H9 (cell line): ENCODE measurements around the gene RAB24. TPM values are rescaled to one million over a fixed set of nuclear protein-coding genes. Genes with fewer than 3 reads are reported as not detected.

ENCODE experiments used
- DNase-seq: peaks from one replicate; pipeline ENCODE4 v3.0.0-alpha.2; 2017
- H2AFZ ChIP-seq: one replicate; pipeline ENCODE4 v1.6.1; 2013; ENCODE audit warnings: mild to moderate bottlenecking, low read length, control low read depth, moderate library complexity
- H2AK5ac ChIP-seq: 2 replicates; pipeline ENCODE4 v1.6.1; 2013; ENCODE audit warnings: low read length, control low read depth, mixed read lengths; ENCODE audit not compliant: insufficient read length
- H2BK120ac ChIP-seq: one replicate; pipeline ENCODE4 v1.6.1; 2013; ENCODE audit warnings: low read depth, mild to moderate bottlenecking, low read length, control low read depth, inconsistent platforms; ENCODE audit not compliant: poor library complexity, severe bottlenecking
- H2BK12ac ChIP-seq: 2 replicates; pipeline ENCODE4 v1.6.1; 2013; ENCODE audit warnings: low read length, control low read depth, mixed read lengths, low read depth; ENCODE audit not compliant: insufficient read length
- H2BK15ac ChIP-seq: 2 replicates; pipeline ENCODE4 v1.6.1; 2013; ENCODE audit warnings: low read depth, low read length, control low read depth
- H2BK20ac ChIP-seq: one replicate; pipeline ENCODE4 v1.6.1; 2013; ENCODE audit warnings: low read depth, mild to moderate bottlenecking, low read length, control low read depth, inconsistent platforms; ENCODE audit not compliant: poor library complexity, severe bottlenecking
- H2BK5ac ChIP-seq: 2 replicates; pipeline ENCODE4 v1.6.1; 2013; ENCODE audit warnings: low read length, control low read depth, mixed read lengths; ENCODE audit not compliant: insufficient read length
- H3K14ac ChIP-seq: 2 replicates; pipeline ENCODE4 v1.6.1; 2013; ENCODE audit warnings: low read length, control low read depth; ENCODE audit not compliant: insufficient read depth
- H3K18ac ChIP-seq: 2 replicates; pipeline ENCODE4 v1.6.1; 2013; ENCODE audit warnings: low read depth, mild to moderate bottlenecking, mixed read lengths, low read length, control low read depth; ENCODE audit not compliant: insufficient read length
- H3K23ac ChIP-seq: 2 replicates; pipeline ENCODE4 v1.6.1; 2013; ENCODE audit warnings: low read length, control low read depth, mixed read lengths, low read depth; ENCODE audit not compliant: insufficient read length
- H3K23me2 ChIP-seq: 2 replicates; pipeline ENCODE4 v1.6.1; 2013; ENCODE audit warnings: low read depth, mild to moderate bottlenecking, mixed read lengths, low read length, control low read depth; ENCODE audit not compliant: insufficient read length, poor library complexity, severe bottlenecking
- H3K27ac ChIP-seq: 2 replicates; pipeline ENCODE4 v1.5.1; 2013; ENCODE audit warnings: low read length, control low read depth, mixed read lengths, low read depth; ENCODE audit not compliant: insufficient read length
- H3K27me3 ChIP-seq: 2 replicates; pipeline ENCODE4 v1.6.1; 2013; ENCODE audit warnings: low read length, control low read depth, inconsistent platforms; ENCODE audit not compliant: insufficient read depth
- H3K4ac ChIP-seq: 2 replicates; pipeline ENCODE4 v1.6.1; 2013; ENCODE audit warnings: low read depth, mild to moderate bottlenecking, control low read depth, inconsistent platforms, low read length, moderate library complexity
- H3K4me1 ChIP-seq: 2 replicates; pipeline ENCODE4 v1.6.1; 2013; ENCODE audit warnings: low read length, control low read depth, inconsistent platforms; ENCODE audit not compliant: insufficient read depth
- H3K4me2 ChIP-seq: 2 replicates; pipeline ENCODE4 v1.6.1; 2013; ENCODE audit warnings: low read length, control low read depth, mixed read lengths; ENCODE audit not compliant: insufficient read length, insufficient read depth
- H3K56ac ChIP-seq: 2 replicates; pipeline ENCODE4 v1.6.1; 2013; ENCODE audit warnings: low read depth, mild to moderate bottlenecking, mixed read lengths, low read length, control low read depth; ENCODE audit not compliant: insufficient read length
- H3K79me1 ChIP-seq: 2 replicates; pipeline ENCODE4 v1.6.1; 2013; ENCODE audit warnings: low read depth, mild to moderate bottlenecking, moderate library complexity, low read length, control low read depth, inconsistent platforms; ENCODE audit not compliant: insufficient read depth, poor library complexity, severe bottlenecking
- H3K79me2 ChIP-seq: 2 replicates; pipeline ENCODE4 v1.6.1; 2013; ENCODE audit warnings: low read length, control low read depth, inconsistent platforms; ENCODE audit not compliant: insufficient read depth
- H3K9ac ChIP-seq: 2 replicates; pipeline ENCODE4 v1.6.1; 2013; ENCODE audit warnings: low read length, control low read depth, mixed read lengths; ENCODE audit not compliant: insufficient read length; ENCODE audit errors: extremely low read depth
- H3K9me3 ChIP-seq: one replicate; pipeline ENCODE4 v1.6.1; 2013; ENCODE audit warnings: low read depth, low read length, inconsistent platforms; ENCODE audit not compliant: control insufficient read depth
- H3T11ph ChIP-seq: one replicate; pipeline ENCODE4 v1.6.1; 2013; ENCODE audit warnings: mild to moderate bottlenecking, low read length, control low read depth, inconsistent platforms
- H4K20me1 ChIP-seq: one replicate; pipeline ENCODE4 v1.6.1; 2013; ENCODE audit not compliant: control insufficient read depth, insufficient read length, insufficient read depth
- H4K5ac ChIP-seq: 2 replicates; pipeline ENCODE4 v1.6.1; 2013; ENCODE audit warnings: low read depth, mild to moderate bottlenecking, mixed read lengths, low read length, control low read depth; ENCODE audit not compliant: insufficient read length
- H4K8ac ChIP-seq: replicated peaks from 2 replicates; pipeline ENCODE4 v1.6.1; 2013; ENCODE audit warnings: low read length, control low read depth, mixed read lengths, low read depth; ENCODE audit not compliant: insufficient read length
- H4K91ac ChIP-seq: 2 replicates; pipeline ENCODE4 v1.6.1; 2013; ENCODE audit warnings: low read depth, mild to moderate bottlenecking, moderate library complexity, mixed read lengths, low read length, control low read depth; ENCODE audit not compliant: insufficient read length
- H3K27ac Mint-ChIP-seq, 3 experiments: 2 replicates in 2 of 3; 3 replicates in 1 of 3; pipeline ENCODE4 v1.8.0; 2020 to 2021; ENCODE audit warnings: mixed read lengths in 3 of 3, mild to moderate bottlenecking in 1 of 3, moderate library complexity in 1 of 3
- H3K27me3 Mint-ChIP-seq: 2 replicates; pipeline ENCODE4 v1.8.0; 2021; ENCODE audit warnings: low read depth, mild to moderate bottlenecking, moderate library complexity, mixed read lengths
- H3K36me3 Mint-ChIP-seq, 3 experiments: 2 replicates in 2 of 3; 3 replicates in 1 of 3; pipeline ENCODE4 v1.8.0; 2020 to 2021; ENCODE audit warnings: low read depth in 3 of 3, mixed read lengths in 3 of 3; ENCODE audit not compliant: insufficient read depth in 1 of 3
- H3K4me1 Mint-ChIP-seq, 2 experiments: 2 replicates each; pipeline ENCODE4 v1.8.0; 2020; ENCODE audit warnings: mixed read lengths in 2 of 2
- H3K4me3 Mint-ChIP-seq, 2 experiments: 2 replicates in 1 of 2; 3 replicates in 1 of 2; pipeline ENCODE4 v1.8.0; 2020 to 2021; ENCODE audit warnings: mild to moderate bottlenecking in 2 of 2, mixed read lengths in 2 of 2, moderate library complexity in 1 of 2
- H3K9me3 Mint-ChIP-seq, 2 experiments: 2 replicates in 1 of 2; 3 replicates in 1 of 2; pipeline ENCODE4 v1.8.0; 2020; ENCODE audit warnings: mild to moderate bottlenecking in 2 of 2, mixed read lengths in 2 of 2, moderate library complexity in 1 of 2
- WGBS: extraction: QIAGEN DNeasy Blood & Tissue Kit; methylation state at CpG from one replicate; pipeline ENCODE4 v1.1.7; 2013; ENCODE audit warnings: missing lambda C conversion rate, low lambda C conversion rate, mixed read lengths; ENCODE audit not compliant: insufficient read length; ENCODE audit errors: extremely low coverage; 5-methylcytosine and 5-hydroxymethylcytosine counted together
- total RNA-seq: library from RNA; stranded (reverse); gene quantifications from 2 replicates; pipeline ENCODE4 v1.2.1, GENCODE V29; 2021
- TF ChIP-seq, protein P1 (sequence below): fragments of 200-600 bp; sonication (generic); conservative IDR thresholded peaks from 3 replicates; pipeline ENCODE4 v1.8.0; 2021; ENCODE audit warnings: antibody characterized with exemption, mild to moderate bottlenecking

The RAB24 gene
- total RNA-seq, 1 experiment from 2014 or later: 17.6 TPM

GRCh38 chr5:177303925-177304391, 439 bp upstream of the RAB24 start:
- Histone ChIP-seq H4K8ac (no peak overlapping the region), H3K9ac (peak overlapping the region; percentile 93), H3K79me2 (peaks cover 9% of the 10 kb centered on the region; the same call in 1 of the 2 replicates), H4K5ac (no peak overlapping the region), H3K4me2 (peak overlapping the region; percentile 71), H2AFZ (no peak overlapping the region), H2BK15ac (no peak overlapping the region), H3K4ac (no peak overlapping the region), H3K9me3 (no peaks in the 10 kb centered on the region), H4K20me1 (peaks cover 5% of the 10 kb centered on the region), H3K14ac (no peak overlapping the region), H2BK5ac (no peak overlapping the region), H3K23ac (no peak overlapping the region), H3K18ac (peak overlapping the region; percentile 21), H2AK5ac (no peak overlapping the region), H3K4me1 (no peaks in the 10 kb centered on the region), H3T11ph (no peak overlapping the region), H3K27ac (no peak overlapping the region), H2BK12ac (no peak overlapping the region), H3K56ac (no peak overlapping the region), H4K91ac (no peak overlapping the region), H3K27me3 (no peaks in the 10 kb centered on the region), H2BK20ac (no peak overlapping the region), H2BK120ac (no peak overlapping the region), H3K79me1 (no peaks in the 10 kb centered on the region), H3K23me2 (peaks cover 13% of the 10 kb centered on the region)
- H3K27me3 Mint-ChIP-seq: peaks cover 1% of the 10 kb centered on the region; the same call in 1 of the 2 replicates
- no CpG with 5 or more reads among the region's 25 CpGs for WGBS
- TF ChIP-seq, protein P1, sequence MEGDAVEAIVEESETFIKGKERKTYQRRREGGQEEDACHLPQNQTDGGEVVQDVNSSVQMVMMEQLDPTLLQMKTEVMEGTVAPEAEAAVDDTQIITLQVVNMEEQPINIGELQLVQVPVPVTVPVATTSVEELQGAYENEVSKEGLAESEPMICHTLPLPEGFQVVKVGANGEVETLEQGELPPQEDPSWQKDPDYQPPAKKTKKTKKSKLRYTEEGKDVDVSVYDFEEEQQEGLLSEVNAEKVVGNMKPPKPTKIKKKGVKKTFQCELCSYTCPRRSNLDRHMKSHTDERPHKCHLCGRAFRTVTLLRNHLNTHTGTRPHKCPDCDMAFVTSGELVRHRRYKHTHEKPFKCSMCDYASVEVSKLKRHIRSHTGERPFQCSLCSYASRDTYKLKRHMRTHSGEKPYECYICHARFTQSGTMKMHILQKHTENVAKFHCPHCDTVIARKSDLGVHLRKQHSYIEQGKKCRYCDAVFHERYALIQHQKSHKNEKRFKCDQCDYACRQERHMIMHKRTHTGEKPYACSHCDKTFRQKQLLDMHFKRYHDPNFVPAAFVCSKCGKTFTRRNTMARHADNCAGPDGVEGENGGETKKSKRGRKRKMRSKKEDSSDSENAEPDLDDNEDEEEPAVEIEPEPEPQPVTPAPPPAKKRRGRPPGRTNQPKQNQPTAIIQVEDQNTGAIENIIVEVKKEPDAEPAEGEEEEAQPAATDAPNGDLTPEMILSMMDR: no peak
- H3K36me3 Mint-ChIP-seq: peaks cover 24 to 47% (median 29%) of the 10 kb centered on the region in 3 experiments
- H3K4me3 Mint-ChIP-seq: peak overlapping the region; percentile 93 to 96
- H3K4me1 Mint-ChIP-seq: peaks cover 28 to 39% of the 10 kb centered on the region in 2 experiments
- DNase-seq: no peak
- peak overlapping the region; percentile 90 to 98 (median 94) for H3K27ac Mint-ChIP-seq
- H3K9me3 Mint-ChIP-seq: no peaks in the 10 kb centered on the region
